Liver (tissue), 3 donors: ENCODE measurements around the gene CELF4.

Experiments used
- EGR1 ChIP-seq, 2 donors: IDR thresholded peaks; 2 replicates each; pipeline ENCODE4 v1.6.1; 2016 to 2018; ENCODE audit warnings: antibody characterized with exemption in 2 of 2, low read depth in 2 of 2
- FOXA1 ChIP-seq: IDR thresholded peaks from 2 replicates; pipeline ENCODE4 v1.6.1; 2016; ENCODE audit warnings: antibody characterized with exemption
- GABPA ChIP-seq, 2 donors: IDR thresholded peaks in 1 of 2; conservative IDR thresholded peaks in 1 of 2; 2 replicates each; pipeline ENCODE4 v1.6.1; 2016; ENCODE audit warnings: antibody characterized with exemption in 2 of 2, mild to moderate bottlenecking in 1 of 2, moderate library complexity in 1 of 2
- MAX ChIP-seq: IDR thresholded peaks from 2 replicates; pipeline ENCODE4 v1.6.1; 2016; ENCODE audit warnings: antibody characterized with exemption
- NR2F2 ChIP-seq: IDR thresholded peaks from 2 replicates; pipeline ENCODE4 v1.6.1; 2016; ENCODE audit warnings: antibody characterized with exemption
- RAD21 ChIP-seq, 2 donors: IDR thresholded peaks; 2 replicates each; pipeline ENCODE4 v1.6.1; 2016; ENCODE audit warnings: antibody characterized with exemption in 2 of 2, mild to moderate bottlenecking in 2 of 2
- RXRA ChIP-seq, 2 donors: IDR thresholded peaks; 2 replicates each; pipeline ENCODE4 v1.6.1; 2017 to 2018; ENCODE audit warnings: antibody characterized with exemption in 2 of 2, mild to moderate bottlenecking in 1 of 2
- TAF1 ChIP-seq: conservative IDR thresholded peaks from 2 replicates; pipeline ENCODE4 v1.6.1; 2016; ENCODE audit warnings: antibody characterized with exemption, mild to moderate bottlenecking
- YY1 ChIP-seq: IDR thresholded peaks from 2 replicates; pipeline ENCODE4 v1.6.1; 2016; ENCODE audit warnings: antibody characterized with exemption, mild to moderate bottlenecking
- ZBTB33 ChIP-seq: IDR thresholded peaks from 2 replicates; pipeline ENCODE4 v1.6.1; 2016; ENCODE audit warnings: antibody characterized with exemption
- TF ChIP-seq, protein P1 (sequence below): fragments of 150-350 bp; IDR thresholded peaks from 2 replicates; pipeline ENCODE4 v1.5.1; 2017; ENCODE audit warnings: improper control_type of control experiment, low read depth, low read length; ENCODE audit not compliant: missing input control
- TF ChIP-seq, protein P2 (sequence below): IDR thresholded peaks from 2 replicates; pipeline ENCODE4 v1.6.1; 2016; ENCODE audit warnings: antibody characterized with exemption, mild to moderate bottlenecking
- donor health status: healthy.
- donor health status: healthy.

GRCh38 chr18:37598396-37598795 is 32.8 kb upstream of the CELF4 start:
- TF ChIP-seq, protein P1, sequence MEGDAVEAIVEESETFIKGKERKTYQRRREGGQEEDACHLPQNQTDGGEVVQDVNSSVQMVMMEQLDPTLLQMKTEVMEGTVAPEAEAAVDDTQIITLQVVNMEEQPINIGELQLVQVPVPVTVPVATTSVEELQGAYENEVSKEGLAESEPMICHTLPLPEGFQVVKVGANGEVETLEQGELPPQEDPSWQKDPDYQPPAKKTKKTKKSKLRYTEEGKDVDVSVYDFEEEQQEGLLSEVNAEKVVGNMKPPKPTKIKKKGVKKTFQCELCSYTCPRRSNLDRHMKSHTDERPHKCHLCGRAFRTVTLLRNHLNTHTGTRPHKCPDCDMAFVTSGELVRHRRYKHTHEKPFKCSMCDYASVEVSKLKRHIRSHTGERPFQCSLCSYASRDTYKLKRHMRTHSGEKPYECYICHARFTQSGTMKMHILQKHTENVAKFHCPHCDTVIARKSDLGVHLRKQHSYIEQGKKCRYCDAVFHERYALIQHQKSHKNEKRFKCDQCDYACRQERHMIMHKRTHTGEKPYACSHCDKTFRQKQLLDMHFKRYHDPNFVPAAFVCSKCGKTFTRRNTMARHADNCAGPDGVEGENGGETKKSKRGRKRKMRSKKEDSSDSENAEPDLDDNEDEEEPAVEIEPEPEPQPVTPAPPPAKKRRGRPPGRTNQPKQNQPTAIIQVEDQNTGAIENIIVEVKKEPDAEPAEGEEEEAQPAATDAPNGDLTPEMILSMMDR: no peak
- TF ChIP-seq EGR1 (IDR thresholded peaks at IDR 0.05; ENCODE audit: low read depth in 2 of 2) (no peak), MAX (no peak), RXRA (IDR thresholded peaks at IDR 0.05) (no peak), NR2F2 (no peak), ZBTB33 (no peak), TAF1 (no peak), RAD21 (IDR thresholded peaks at IDR 0.05) (no peak), YY1 (no peak), GABPA (IDR thresholded peaks at IDR 0.05 in 1 of 2, conservative IDR thresholded peaks at IDR 0.05 in 1 of 2) (no peak), FOXA1 (no peak)
- TF ChIP-seq, protein P2, sequence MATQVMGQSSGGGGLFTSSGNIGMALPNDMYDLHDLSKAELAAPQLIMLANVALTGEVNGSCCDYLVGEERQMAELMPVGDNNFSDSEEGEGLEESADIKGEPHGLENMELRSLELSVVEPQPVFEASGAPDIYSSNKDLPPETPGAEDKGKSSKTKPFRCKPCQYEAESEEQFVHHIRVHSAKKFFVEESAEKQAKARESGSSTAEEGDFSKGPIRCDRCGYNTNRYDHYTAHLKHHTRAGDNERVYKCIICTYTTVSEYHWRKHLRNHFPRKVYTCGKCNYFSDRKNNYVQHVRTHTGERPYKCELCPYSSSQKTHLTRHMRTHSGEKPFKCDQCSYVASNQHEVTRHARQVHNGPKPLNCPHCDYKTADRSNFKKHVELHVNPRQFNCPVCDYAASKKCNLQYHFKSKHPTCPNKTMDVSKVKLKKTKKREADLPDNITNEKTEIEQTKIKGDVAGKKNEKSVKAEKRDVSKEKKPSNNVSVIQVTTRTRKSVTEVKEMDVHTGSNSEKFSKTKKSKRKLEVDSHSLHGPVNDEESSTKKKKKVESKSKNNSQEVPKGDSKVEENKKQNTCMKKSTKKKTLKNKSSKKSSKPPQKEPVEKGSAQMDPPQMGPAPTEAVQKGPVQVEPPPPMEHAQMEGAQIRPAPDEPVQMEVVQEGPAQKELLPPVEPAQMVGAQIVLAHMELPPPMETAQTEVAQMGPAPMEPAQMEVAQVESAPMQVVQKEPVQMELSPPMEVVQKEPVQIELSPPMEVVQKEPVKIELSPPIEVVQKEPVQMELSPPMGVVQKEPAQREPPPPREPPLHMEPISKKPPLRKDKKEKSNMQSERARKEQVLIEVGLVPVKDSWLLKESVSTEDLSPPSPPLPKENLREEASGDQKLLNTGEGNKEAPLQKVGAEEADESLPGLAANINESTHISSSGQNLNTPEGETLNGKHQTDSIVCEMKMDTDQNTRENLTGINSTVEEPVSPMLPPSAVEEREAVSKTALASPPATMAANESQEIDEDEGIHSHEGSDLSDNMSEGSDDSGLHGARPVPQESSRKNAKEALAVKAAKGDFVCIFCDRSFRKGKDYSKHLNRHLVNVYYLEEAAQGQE: no peak
